Muscle layer of duodenum (tissue), 2 donors: ENCODE measurements around the gene C6orf120.
"Not testable (repeated sequence)": the region's sequence is repeated elsewhere in the genome, so short reads cannot be mapped to it uniquely, and the experiment has no call there.

Source experiments
- H3K27ac ChIP-seq: one replicate; pipeline ENCODE4 v1.7.0; 2013; ENCODE audit warnings: mild to moderate bottlenecking, low read length
- H3K27me3 ChIP-seq: one replicate; pipeline ENCODE4 v1.7.0; 2013; ENCODE audit warnings: low read depth, mild to moderate bottlenecking, control low read depth, low read length
- H3K36me3 ChIP-seq, 2 donors: one replicate each; pipeline ENCODE4 v1.7.0; 2013; ENCODE audit warnings: low read length in 2 of 2, control low read depth in 1 of 2, mild to moderate bottlenecking in 1 of 2; ENCODE audit not compliant: insufficient read depth in 2 of 2, control insufficient read depth in 1 of 2
- H3K4me1 ChIP-seq, 2 donors: one replicate each; pipeline ENCODE4 v1.7.0; 2013; ENCODE audit warnings: low read length in 2 of 2, mild to moderate bottlenecking in 2 of 2, control low read depth in 1 of 2, moderate library complexity in 1 of 2; ENCODE audit not compliant: insufficient read depth in 2 of 2, control insufficient read depth in 1 of 2
- H3K4me3 ChIP-seq, 2 donors: one replicate each; pipeline ENCODE4 v1.7.0; 2013; ENCODE audit warnings: low read length in 2 of 2, low read depth in 1 of 2, mild to moderate bottlenecking in 1 of 2
- H3K9me3 ChIP-seq, 2 donors: one replicate each; pipeline ENCODE4 v1.7.0; 2013; ENCODE audit warnings: low read length in 2 of 2, control low read depth in 1 of 2, mild to moderate bottlenecking in 1 of 2; ENCODE audit not compliant: control insufficient read depth in 1 of 2
- donor health status: healthy.

Gene C6orf120

DNA sequence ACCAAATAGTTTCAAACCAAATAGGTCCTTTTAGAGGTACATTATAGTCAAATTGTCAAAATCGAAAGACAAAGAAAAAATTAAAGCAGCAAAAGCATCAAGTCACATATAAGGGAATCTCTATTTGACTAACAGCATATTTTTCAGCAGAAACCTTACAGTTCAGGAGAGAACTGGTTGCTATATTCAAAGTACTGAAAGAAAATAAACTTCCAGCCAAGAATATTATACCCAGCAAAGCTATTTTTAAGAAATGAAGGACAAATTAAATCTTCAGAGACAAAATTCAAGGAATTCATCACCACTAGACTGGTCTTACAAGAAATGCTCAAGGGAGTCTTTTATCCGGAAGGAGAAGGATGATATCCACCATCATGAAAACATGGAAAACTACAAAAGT, 16.1 kb upstream of the C6orf120 start:
- Histone ChIP-seq H3K27ac (no peak overlapping the region), H3K9me3 (peaks cover 10 to 12% of the 10 kb centered on the region in 2 donors), H3K36me3 (peaks cover 3 to 31% of the 10 kb centered on the region in 2 donors), H3K27me3 (no peaks in the 10 kb centered on the region), H3K4me3 (no peak overlapping the region), H3K4me1 (no peaks in the 10 kb centered on the region)

DNA sequence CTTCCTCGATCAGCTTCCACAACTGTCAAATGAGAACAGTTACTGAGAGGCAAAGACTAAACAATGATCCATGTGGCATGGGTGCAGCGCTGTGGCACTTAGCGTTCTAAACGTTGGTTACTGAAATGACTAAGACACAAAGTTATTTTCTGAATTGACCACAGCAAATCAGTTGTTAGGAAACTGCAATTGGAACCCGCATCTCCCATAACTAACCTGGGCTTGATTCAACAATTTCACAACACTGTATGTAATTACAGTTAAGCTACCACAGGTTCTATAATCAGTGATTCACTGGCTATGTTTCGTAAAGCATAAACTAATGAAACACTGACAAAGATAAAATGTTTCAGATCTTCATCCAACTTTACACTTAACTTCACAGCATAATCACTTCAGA, 12.6 kb upstream of the C6orf120 start:
- Histone ChIP-seq H3K4me1 (no peaks in the 10 kb centered on the region), H3K4me3 (no peak overlapping the region), H3K27me3 (no peaks in the 10 kb centered on the region), H3K27ac (no peak overlapping the region), H3K9me3 (peaks cover 12 to 26% of the 10 kb centered on the region in 2 donors), H3K36me3 (peaks cover 3 to 23% of the 10 kb centered on the region in 2 donors)

DNA sequence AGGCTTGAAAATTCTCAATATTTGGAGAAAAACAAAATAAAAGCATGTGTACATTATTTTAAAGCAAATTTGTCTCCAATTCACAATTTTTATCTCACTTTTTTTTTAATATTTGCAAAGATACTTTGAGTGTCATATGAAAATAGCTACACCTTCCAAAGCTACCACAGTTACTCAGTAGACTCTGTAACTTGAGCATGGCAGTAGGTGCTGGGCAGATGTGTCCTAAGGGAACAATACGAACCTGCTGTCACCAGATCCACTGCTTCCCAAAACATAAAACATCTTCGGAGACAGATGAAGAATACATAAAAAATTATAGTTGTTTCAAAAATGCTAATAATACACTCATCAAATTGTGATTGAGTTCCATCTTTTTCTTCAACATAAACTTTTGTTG, 10.7 kb upstream of the C6orf120 start:
- Histone ChIP-seq H3K4me1 (no peaks in the 10 kb centered on the region), H3K36me3 (peaks cover 3 to 15% of the 10 kb centered on the region in 2 donors), H3K9me3 (peaks cover 5 to 19% of the 10 kb centered on the region in 2 donors), H3K27ac (no peak overlapping the region), H3K4me3 (no peak overlapping the region), H3K27me3 (no peaks in the 10 kb centered on the region)

DNA sequence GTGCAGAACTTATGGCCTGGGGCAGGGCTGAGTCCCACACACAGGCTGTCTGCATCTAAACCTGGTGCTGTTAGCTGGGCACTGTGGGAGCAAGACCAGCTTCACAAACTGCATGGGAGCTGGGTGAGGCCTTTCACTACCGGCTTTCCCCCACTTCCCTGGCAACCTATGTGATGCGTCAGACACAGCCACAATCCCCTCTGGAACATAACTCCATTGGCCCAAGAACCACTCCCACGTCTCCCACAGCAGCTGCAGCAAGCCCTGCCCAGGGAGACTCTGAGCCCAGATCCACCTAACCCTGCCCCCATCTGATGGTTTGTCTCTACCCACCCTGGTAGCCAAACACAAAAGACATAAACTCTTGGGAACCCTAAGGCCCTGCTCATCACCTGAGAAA, 9.4 kb upstream of the C6orf120 start:
- H3K4me3 ChIP-seq, result no peak overlapping the region
- H3K36me3 ChIP-seq, result peaks cover 3 to 10% of the 10 kb centered on the region in 2 donors
- H3K27ac ChIP-seq, result no peak overlapping the region
- no peaks in the 10 kb centered on the region for H3K4me1 ChIP-seq
- H3K9me3 ChIP-seq, result peaks cover under 1 to 16% of the 10 kb centered on the region in 2 donors
- H3K27me3 ChIP-seq, result no peaks in the 10 kb centered on the region

DNA sequence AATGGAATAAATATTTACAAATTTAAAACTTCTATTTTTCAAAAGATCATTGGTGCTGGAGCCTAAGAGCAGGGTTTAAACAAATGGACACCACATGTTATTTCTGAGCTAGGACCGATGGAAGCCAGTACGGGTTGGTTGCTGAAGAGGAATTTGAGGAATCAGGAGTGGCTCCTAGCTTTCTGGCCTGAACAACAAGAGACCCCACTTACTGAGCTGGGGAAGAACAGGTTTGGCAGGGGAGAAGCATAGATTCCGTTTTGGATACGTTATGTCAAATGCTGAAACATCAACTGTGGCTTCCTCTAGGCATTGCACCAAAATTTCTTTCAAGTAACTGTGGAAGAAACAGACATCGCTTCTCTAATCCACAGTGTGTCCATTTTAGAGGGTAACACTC, 6.8 kb upstream of the C6orf120 start:
- Histone ChIP-seq H3K27ac (no peak overlapping the region), H3K36me3 (peaks cover 0 to 11% of the 10 kb centered on the region in 2 donors), H3K4me3 (no peak overlapping the region), H3K9me3 (peaks cover 0 to 16% of the 10 kb centered on the region in 2 donors), H3K27me3 (no peaks in the 10 kb centered on the region), H3K4me1 (peaks cover 0 to 1% of the 10 kb centered on the region in 2 donors)

DNA sequence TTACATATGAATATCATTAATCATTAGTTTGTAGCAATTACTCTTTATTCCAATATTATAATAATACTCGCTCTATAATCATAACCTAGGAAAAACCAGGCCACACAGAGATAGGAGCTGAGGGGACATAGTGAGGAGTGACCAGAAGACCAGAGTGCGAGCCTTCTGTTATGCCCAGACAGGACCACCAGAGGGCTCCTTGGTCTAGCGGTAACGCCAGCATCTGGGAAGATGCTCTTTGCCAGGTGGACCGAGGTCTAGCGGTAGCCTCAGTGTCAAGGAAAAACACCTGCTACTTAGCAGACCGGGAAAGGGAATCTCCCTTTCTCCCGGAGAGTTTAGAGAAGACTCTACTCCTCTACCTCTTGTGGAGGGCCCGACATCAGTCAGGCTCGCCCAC, 4.8 kb upstream of the C6orf120 start:
- H3K27me3 ChIP-seq, H3K4me3 ChIP-seq, H3K36me3 ChIP-seq, H3K27ac ChIP-seq: not testable (repeated sequence)
- H3K9me3 ChIP-seq, result peaks cover 0 to 14% of the 10 kb centered on the region in 2 donors
- peaks cover 7 to 11% of the 10 kb centered on the region in 2 donors for H3K4me1 ChIP-seq

DNA sequence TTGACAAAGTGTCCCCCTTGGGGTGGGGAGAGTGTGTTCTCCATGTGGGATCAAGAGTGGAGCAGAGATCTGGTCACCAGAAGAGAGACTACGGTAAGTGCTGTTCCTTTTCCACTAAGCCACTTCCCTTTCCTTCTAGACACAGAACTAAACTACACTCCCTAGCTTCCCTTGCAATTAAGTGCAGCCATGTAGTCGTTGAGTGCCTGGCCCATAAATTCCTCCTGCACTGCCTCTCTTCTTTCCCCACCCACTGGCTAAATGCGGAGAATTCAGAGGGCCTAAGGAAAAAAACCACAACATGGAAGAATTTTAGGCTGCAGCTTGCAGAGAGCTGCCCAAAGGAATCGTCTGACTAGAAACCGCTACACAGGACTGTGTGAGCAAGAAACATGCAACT, 1.6 kb upstream of the C6orf120 start:
- peak overlapping the region; percentile 85 to 97 for H3K4me3 ChIP-seq
- H3K27ac ChIP-seq, result no peak overlapping the region
- H3K36me3 ChIP-seq, result peaks cover 3 to 4% of the 10 kb centered on the region in 2 donors
- H3K4me1 ChIP-seq, result peaks cover 25 to 31% of the 10 kb centered on the region in 2 donors
- no peaks in the 10 kb centered on the region for H3K9me3 ChIP-seq
- no peaks in the 10 kb centered on the region for H3K27me3 ChIP-seq

DNA sequence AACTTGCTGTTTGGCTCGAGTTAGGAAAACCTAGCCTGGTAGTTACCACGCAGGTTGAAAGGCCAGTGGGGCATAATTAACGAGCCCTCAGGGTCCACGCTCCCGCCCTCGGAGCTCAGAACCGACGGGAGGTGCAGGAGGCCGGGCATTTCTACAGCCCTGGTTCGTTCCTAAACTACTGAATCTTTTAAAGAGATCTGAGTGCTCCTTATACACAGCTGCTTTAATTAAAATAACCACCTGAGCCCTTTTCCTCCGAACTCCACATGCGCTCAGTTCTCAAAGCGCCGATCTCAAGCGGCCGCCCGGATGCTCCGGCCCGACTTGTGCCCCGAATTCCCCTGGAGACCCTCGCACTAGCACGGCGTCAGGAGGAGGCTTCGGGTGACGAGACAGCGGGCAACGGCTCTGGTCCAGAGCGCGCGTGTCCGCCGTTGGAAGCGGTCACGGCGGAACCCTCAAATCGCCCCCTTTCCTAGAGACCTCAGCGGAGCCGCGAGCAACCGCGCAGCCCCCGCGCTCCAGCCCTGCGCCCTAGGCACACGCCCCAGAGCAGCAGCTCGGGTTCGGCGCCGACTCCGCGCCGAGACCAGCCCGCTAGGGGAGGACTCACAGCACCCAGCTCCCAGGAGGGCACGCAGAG, 494 bp upstream of the C6orf120 start:
- Histone ChIP-seq H3K36me3 (peaks cover 3 to 4% of the 10 kb centered on the region in 2 donors), H3K4me3 (peak overlapping the region; percentile 85 to 97), H3K27me3 (no peaks in the 10 kb centered on the region), H3K27ac (peak overlapping the region; percentile 84), H3K9me3 (no peaks in the 10 kb centered on the region), H3K4me1 (peaks cover 25 to 31% of the 10 kb centered on the region in 2 donors)

DNA sequence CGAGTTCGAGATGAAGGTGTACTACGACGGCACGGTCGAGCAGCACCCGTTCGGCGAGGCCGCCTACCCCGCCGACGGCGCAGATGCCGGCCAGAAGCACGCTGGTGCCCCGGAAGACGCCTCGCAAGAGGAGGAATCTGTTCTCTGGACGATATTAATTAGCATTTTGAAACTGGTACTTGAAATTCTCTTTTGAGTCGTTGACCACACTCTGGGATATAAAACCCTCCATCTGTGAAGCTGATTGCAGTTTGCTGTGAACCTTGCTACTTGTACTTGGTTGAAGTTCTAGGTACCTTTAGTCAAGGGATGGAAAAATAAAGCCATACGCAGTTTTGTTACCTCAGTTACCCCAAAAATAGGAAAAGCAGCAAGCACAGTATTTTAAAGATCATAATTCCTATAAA, 917 bp downstream of the C6orf120 start:
- no peaks in the 10 kb centered on the region for H3K9me3 ChIP-seq
- peak overlapping the region; percentile 85 to 97 for H3K4me3 ChIP-seq
- H3K4me1 ChIP-seq, result peaks cover 25 to 31% of the 10 kb centered on the region in 2 donors
- H3K27ac ChIP-seq, result peak overlapping the region; percentile 84
- H3K36me3 ChIP-seq, result peaks cover 3 to 4% of the 10 kb centered on the region in 2 donors
- H3K27me3 ChIP-seq, result no peaks in the 10 kb centered on the region

DNA sequence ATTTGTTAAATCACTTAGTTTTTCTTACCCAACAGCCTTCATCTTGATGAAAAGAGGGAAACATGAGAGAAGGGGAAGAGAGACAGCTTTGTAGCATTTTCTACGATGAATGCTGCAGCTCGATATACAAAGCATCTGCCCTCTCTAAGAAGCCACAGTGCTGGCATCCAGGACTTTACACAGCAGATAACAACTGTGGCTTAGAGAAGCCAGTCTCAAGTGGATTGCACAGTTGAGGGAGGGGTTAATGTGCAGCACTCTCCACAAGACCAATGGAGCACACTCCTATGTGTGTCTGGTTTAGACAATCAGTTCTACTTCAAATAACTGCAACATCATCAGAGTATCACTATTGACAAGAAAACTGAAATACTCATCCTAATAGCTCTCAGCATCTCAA, 5.8 kb downstream of the C6orf120 start:
- Histone ChIP-seq H3K9me3 (no peaks in the 10 kb centered on the region), H3K27ac (no peak overlapping the region), H3K4me3 (no peak overlapping the region), H3K27me3 (no peaks in the 10 kb centered on the region), H3K4me1 (peaks cover 17 to 18% of the 10 kb centered on the region in 2 donors), H3K36me3 (peaks cover 21 to 28% of the 10 kb centered on the region in 2 donors)

DNA sequence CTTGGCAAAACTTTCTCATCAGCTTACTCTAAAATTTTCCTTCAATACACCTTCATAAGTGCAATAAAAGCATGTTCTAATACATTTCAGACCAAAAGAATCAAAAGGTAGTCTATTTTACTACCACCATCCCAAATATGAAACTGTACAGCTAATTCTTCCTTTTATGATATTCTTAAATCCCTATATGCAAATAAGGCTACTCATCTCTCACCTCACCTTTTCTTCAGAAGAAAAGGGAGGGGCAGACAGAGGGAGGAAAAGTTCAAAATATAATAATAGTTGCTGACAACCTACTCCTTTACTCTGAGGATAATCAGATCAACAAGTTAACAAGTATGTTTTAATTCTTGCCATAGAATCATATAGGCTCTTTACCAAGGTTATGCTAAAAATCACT, 7.4 kb downstream of the C6orf120 start:
- Histone ChIP-seq H3K9me3 (no peaks in the 10 kb centered on the region), H3K27me3 (no peaks in the 10 kb centered on the region), H3K36me3 (peaks cover 30 to 36% of the 10 kb centered on the region in 2 donors), H3K4me1 (peaks cover 2 to 6% of the 10 kb centered on the region in 2 donors), H3K27ac (no peak overlapping the region), H3K4me3 (no peak overlapping the region)

DNA sequence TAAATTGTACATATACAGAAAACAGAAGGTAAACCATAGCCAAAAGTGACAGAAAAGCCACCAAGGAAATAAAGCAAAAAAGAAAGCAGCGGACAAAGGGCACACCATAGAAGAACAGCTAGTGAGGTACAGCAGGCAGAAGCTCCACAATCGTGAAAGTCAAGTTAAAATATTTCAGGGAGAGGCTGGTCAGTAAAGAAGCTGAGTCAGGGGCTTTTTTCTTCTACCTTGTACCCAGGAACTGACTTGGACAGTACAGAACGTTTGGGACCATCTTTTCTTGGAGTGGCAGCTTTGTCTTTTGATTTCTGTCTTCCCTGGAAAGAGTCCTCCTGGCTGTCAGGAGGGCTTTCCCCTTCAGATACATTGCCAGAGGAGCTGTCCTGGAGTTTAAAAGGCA, 8.1 kb downstream of the C6orf120 start:
- Histone ChIP-seq H3K4me1 (no peaks in the 10 kb centered on the region), H3K9me3 (no peaks in the 10 kb centered on the region), H3K27ac (no peak overlapping the region), H3K4me3 (no peak overlapping the region), H3K36me3 (peaks cover 37% of the 10 kb centered on the region in 2 donors), H3K27me3 (no peaks in the 10 kb centered on the region)
